GM21526 (cell line): ENCODE results near the gene MEG3.

Experiments
- ATAC-seq: cut with Tn5 transposase; IDR thresholded peaks from one replicate; pipeline ENCODE4 v1.9.1; 2021; ENCODE audit warnings: moderate library complexity; ENCODE audit not compliant: unreplicated experiment, low FRiP score

Gene MEG3

GRCh38 chr14:100891501-100892445, 65.9 kb downstream of the MEG3 start:
- no peak for ATAC-seq

DNA sequence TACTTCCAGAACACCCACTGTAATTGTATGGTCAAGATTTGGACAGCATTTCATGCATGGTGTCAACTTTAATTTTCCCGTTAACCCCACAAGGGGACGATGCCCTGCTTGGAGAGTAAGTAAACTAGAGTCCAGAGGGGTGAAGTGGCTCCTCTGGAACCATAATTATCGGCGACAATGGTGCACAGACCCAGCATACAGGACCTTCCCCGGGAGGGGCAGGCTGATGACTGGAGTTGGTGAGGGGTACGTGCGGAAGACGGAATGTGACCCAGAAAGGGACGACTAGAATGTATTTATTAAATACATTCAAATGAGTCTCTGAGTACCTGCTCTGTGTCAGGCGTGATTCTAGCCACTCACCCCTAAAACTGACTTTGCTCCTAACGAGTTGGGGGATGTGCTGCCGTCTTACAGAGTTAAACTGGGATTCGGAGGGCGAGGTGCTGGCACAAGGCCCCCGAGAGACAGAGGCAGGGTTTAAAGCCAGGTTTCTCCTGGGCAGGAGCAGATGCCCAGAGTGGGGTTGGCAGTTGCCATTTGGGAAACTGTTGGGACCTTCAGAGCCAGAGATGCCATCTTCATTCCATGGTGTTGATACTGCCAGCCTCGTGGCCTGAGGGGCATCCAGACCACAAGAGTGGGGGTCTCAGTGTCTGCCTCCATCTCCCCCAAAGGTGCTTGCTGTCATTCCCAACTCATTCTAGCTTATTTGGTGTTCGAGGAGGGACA, 66.7 kb downstream of the MEG3 start:
- no peak for ATAC-seq

GRCh38 chr14:100893228-100893601, 67.3 kb downstream of the MEG3 start:
- no peak for ATAC-seq

DNA sequence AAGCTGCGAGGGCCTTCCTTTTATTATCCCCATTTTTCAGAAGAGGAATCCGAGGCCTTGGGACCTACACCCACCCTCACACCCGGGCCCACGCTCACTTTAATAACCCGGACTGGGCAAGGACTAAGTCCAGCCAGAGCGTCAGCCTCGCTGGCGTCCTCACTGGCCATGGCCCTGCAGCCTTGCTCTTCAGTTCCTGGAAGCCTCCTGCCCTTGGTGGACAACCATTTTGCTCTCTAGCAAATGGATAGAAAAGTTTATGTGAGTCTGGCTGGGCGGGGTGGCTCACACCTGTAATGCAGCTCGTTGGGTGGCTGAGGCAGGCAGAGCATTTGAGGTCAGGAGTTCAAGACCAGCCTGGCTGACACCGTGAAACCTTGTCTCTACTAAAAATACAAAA, 67.8 kb downstream of the MEG3 start:
- ATAC-seq = no peak

- no peak for ATAC-seq
Measured at GRCh38 chr14:100894416-100894815, 68.5 kb downstream of the MEG3 start.

GRCh38 chr14:100895411-100895810, 69.5 kb downstream of the MEG3 start:
- ATAC-seq = no peak

- ATAC-seq = no peak
Measured at GRCh38 chr14:100896369-100897060, 70.6 kb downstream of the MEG3 start.

DNA sequence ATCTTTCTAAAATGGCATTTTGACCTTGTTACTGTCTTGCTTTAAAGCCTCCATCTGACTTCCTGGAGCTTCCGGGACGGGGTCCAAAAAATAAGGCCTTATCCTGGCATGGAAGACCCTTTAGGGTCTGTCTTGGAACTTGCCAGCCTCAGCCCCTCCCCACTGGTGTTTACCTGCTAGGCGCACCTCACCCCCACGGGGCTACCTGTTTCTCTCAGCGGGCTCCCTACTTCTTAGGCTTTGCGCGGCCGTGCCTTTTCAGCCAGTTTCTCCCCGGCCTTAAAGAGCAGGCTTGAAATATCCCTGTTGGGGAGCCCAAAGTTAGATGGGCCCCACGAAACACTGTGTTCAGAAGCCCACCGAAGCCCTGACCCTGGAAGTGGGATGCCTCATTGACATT, 72.5 kb downstream of the MEG3 start:
- no peak for ATAC-seq

DNA sequence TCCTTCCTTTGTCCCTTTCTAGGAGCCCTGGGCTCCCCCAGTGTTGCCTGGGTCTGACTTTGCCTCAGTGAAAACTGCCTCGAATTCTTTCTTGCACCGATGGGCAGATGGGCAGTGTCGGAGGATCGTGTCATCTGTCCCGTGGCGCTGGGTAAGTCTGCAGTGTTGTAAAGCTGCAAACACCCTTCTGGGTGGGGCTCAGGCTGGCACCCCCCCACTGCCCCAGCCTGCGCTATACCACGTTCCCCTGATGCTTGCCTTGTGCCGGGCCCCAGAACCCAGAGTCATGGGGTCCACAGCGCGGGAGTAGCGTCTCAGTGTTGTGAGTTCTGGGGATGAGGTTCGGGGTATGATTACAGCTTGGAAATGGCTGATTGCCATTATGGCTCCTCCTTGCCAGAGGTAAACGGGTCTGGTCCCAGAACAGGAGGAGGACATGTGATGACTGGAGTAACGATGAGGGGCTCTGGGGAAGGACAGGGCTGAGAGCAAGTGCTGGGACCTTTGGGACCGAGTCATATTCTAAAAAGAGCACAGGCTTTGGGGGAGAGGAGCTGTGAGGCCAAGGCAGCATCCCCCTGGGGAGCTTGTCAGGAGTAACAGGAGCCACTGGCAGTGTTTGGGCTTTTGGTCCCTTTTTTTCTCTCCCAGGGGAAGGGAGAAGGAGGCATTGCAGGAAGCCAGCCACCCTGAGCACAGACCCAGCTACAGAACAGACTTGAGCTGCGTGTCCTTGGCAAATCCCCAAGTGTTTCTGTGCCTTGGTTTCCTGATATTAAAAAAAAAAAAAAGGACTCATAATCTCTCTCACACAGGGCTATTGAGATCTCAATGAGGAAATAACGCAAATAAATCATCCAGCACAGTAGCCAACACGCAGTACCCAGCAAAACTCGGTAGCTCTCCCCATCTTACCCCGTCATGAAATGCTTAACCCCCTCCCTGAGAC, 73.3 kb downstream of the MEG3 start:
- no peak for ATAC-seq

- ATAC-seq = no peak
Measured at GRCh38 chr14:100899884-100900771, 74.2 kb downstream of the MEG3 start.

DNA sequence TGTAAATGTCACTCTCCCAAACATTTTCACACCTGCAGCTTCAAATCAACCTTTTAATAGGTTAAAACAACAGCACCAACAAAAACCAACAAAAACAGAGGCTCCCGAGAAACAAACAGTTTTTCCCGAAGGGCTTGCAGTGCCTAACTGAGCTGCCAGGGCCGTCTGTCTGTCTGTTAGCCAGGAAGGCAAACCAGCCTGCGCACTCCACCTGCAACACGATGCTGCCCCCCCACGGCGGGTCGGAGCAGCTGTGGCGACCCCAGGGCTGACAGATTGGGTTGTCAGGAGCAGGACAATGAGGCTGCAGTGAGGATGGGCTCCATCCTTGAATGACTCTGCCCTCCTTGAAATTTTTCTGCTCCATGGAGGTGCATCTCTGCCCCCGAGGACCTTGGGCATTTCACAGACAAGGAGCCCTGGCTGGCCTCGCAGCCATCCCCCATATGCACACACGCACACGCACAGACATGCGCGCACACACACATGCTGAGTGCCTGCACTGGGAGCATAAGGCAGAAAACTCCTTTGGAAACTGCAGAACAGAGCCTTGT, 75.0 kb downstream of the MEG3 start:
- ATAC-seq = no peak

- ATAC-seq = no peak
Measured at GRCh38 chr14:100901391-100902183, 75.7 kb downstream of the MEG3 start.

DNA sequence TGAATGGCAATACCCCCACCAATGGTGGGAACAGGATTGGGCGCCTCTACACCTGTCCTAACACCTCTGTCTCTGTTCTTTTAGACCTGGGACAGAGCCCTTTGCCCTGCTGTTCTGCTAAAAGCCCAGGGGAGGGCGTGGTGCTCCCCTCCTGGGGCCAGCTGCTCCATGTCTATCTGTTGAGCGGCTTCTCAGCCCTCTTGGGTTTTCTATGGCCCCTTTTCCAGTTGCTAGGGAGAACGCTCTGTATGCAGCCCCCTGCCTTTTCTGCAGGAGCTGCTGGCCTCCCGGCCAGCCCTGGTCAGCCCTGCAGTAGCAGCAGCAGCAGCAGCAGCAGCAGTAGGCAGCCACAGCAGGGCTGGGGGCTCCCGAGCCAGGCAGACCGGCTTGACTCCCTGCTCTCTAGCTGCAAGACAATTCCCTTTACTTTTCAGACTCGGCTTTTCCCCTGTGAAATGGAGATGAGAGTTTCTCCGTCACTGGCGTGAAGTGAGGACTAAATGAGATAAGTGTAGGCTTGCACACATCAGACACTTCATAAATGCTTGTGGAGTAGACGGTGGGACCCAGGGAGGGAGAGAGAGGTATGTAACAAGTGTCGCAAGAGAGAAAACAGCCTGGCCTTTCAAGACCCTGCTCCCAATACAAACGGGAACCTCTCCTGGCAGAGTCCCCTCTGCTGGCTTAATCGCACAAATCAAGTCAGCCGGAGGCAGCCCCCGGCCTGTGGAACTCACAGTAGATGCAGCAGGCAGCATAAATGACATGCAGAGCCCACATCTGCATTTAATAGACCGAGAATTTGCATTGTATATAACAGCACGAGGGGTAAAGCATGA, 76.6 kb downstream of the MEG3 start:
- no peak for ATAC-seq

GRCh38 chr14:100903134-100903468, 77.2 kb downstream of the MEG3 start:
- no peak for ATAC-seq

DNA sequence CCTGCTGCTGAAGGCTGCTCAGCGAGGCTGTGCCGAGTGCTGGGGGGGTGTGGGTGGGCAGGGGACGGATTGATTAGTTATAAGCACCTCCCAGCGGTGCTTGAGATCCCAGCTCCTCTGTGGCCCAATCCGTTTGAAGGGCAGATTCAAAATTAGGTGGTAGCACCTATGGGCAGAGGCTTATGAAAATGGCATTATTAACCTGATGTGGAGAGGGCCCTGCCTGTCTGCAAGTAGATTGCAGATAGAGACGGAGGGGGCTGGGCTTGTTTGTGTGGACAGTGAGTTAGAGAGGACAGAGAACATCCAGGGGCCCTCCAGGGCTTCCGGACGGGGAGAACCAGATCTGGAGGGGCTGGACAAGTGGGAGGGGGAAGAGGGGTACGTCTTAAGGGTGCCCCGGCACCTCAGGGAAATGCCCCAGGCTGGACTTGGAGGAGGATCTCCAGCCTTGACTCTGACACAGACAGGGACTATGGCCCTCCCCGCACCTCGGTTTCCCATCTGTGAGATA, 77.8 kb downstream of the MEG3 start, which contains the start of gene RTL1:
RTL1 (minus strand) TSS at position 51 of the 514 bp plus-strand sequence. CDS start 18,934 bp downstream, outside the sequence.
- no peak for ATAC-seq

DNA sequence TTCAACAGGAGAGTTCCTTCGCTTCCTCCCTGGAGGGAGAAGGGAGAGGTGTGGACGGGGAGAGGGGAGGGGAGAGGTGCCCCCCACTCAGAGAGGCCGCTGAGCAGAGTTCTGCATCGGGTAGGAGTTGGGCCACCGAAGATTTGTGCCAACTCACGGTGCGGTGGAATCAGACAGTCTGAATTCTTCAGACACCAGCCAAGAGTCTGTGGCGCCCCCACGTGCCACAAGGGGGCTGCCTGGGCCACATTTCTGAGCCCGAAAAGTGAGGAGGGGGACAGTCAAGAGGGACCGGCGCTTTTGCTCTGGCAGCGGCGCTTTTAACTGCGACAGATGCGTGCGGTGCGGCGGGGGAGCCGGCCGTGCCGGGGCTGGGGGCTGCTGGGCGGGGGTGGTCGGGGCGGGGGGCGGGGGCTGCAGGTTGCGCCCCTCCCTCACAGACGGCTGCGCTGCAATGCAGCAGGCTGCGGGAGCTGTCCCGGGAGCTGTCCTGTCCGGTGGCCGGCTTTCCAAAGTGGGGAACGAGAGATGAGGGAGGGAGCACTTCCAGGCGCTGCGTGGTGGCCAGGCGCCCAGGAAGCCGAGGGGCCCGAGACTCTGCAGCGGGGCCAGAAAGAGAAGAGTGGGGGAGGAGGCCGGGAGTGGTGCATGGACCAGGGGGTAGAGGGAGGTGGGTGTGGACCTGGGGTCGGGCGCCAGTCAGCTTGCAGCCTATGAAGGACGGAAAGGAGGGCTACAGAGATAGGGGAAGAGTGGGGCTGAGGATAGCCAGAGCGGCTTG, 78.6 kb downstream of the MEG3 start:
- ATAC-seq = no peak
